Measurements from ENCODE around the gene STARD13. TPM values are rescaled to one million over a fixed set of nuclear protein-coding genes. Genes with fewer than 3 reads are reported as not detected.
A peak's percentile ranks its signal among the peaks of the same experiment; 100 is the strongest.

STARD13 gene
- total and polyA plus RNA-seq, 4 donors, result 14.2 to 51.4 (median 22.2) TPM

DNA sequence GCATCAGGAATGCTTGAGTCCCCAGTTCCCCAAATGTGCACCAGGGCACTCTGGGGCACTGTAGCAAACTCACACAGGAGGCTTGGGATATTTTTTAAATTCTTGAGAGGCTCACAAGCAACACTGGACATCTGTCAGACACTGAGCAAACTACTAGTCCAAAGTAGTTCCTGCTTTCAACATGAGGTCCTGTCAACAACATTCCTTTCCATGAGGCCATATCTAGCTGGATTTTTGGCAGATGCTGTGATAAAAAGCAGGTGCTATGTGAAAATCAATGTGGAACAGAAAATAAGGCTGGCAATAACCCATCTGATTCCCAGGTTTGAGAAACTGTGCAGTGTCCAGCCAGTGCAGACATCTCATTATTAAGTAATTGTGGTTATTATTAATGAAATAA, 50.5 kb downstream of the STARD13 start:
- Histone ChIP-seq H3K27me3 (ENCODE audit: control insufficient read depth, insufficient read depth, low read length) (no peaks in the 10 kb centered on the region), H3K27ac (ENCODE audit: low read depth, low read length) (no peak overlapping the region), H3K36me3 (ENCODE audit: control insufficient read depth, insufficient read depth, low read length) (peaks cover 4% of the 10 kb centered on the region), H3K9me3 (ENCODE audit: control insufficient read depth, insufficient read depth, low read length) (no peaks in the 10 kb centered on the region), H3K4me3 (ENCODE audit: low read depth, low read length) (no peak overlapping the region), H3K4me1 (ENCODE audit: control insufficient read depth, insufficient read depth, low read length) (peaks cover 12% of the 10 kb centered on the region)
- no peak for DNase-seq (ENCODE audit: low read depth in 4 of 6, low spot score in 6 of 6)

DNA sequence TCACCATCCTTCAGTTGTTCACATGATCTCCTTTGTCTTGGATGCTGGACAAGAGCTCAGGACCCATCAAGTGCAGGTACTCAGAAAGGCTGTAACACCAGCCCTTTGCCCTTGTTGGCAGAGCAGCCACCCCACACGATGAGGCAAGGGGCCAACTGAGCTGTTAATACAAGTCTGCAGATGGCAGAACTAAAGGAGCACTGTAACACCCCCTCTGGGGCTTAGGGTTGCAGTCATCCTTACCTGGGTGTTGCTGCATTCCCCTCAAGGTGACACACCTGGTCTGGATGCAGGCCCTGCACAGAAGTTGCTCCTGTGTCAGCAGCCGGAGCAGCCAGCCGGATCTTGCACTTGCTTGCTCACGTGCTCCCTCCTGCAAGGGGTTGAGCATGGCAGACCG, 52.0 kb downstream of the STARD13 start:
- no peak for DNase-seq (ENCODE audit: low read depth in 4 of 6, low spot score in 6 of 6)
- no peak overlapping the region for H3K4me3 ChIP-seq (ENCODE audit: low read depth, low read length)
- no peaks in the 10 kb centered on the region for H3K27me3 ChIP-seq (ENCODE audit: control insufficient read depth, insufficient read depth, low read length)
- no peak overlapping the region for H3K27ac ChIP-seq (ENCODE audit: low read depth, low read length)
- H3K36me3 ChIP-seq (ENCODE audit: control insufficient read depth, insufficient read depth, low read length), result peaks cover 4% of the 10 kb centered on the region
- WGBS (ENCODE audit: insufficient coverage), result 95% methylated on average over 5 of the region's 5 CpGs
- H3K9me3 ChIP-seq (ENCODE audit: control insufficient read depth, insufficient read depth, low read length), result no peaks in the 10 kb centered on the region
- peaks cover 26% of the 10 kb centered on the region for H3K4me1 ChIP-seq (ENCODE audit: control insufficient read depth, insufficient read depth, low read length)

DNA sequence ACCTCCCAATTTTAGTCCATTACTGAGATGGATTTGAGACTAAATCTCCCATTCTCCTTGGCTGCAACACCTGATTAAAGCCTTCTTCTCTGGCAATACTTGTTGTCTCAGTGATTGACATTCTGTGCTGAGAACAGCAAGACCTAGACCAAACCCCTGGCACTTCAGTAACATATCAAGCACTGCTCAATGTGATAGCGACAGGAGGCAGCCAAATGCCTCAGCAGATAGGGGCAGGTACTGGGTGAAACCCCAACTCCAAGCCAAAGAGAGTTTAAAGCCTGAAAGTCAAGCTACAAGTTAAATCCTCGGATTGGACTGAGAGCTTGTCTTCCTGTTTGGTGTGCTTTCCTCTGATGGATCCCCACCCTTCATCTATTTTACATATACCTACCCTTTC, 52.7 kb downstream of the STARD13 start:
- DNase-seq (ENCODE audit: low read depth in 4 of 6, low spot score in 6 of 6), result no peak
- Histone ChIP-seq H3K4me1 (ENCODE audit: control insufficient read depth, insufficient read depth, low read length) (peaks cover 26% of the 10 kb centered on the region), H3K9me3 (ENCODE audit: control insufficient read depth, insufficient read depth, low read length) (no peaks in the 10 kb centered on the region), H3K4me3 (ENCODE audit: low read depth, low read length) (no peak overlapping the region), H3K27me3 (ENCODE audit: control insufficient read depth, insufficient read depth, low read length) (no peaks in the 10 kb centered on the region), H3K36me3 (ENCODE audit: control insufficient read depth, insufficient read depth, low read length) (peaks cover 4% of the 10 kb centered on the region), H3K27ac (ENCODE audit: low read depth, low read length) (no peak overlapping the region)
- 100% methylated on average over 1 of the region's 2 CpGs for WGBS (ENCODE audit: insufficient coverage)

DNA sequence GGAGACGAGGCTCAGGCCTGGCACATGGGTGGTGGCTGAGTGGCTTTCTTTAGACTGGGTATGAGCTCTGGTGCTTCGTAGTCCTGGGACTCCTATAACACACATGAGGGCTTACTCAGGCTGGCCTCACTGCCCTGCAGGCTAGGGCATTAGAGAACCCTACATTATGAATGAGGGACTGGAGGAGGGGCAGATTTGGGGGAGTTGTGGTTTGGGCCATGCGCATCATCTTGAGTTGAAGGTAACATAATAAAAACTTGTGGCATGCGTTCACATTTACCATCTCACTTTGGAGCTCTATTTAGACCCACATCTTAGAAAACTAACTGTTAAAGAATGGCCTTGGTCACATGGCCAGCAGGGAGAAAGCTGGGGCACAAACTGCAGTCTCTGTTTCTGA, 54.2 kb downstream of the STARD13 start:
- Histone ChIP-seq H3K36me3 (ENCODE audit: control insufficient read depth, insufficient read depth, low read length) (peaks cover 4% of the 10 kb centered on the region), H3K27ac (ENCODE audit: low read depth, low read length) (peak overlapping the region; percentile 94), H3K27me3 (ENCODE audit: control insufficient read depth, insufficient read depth, low read length) (no peaks in the 10 kb centered on the region), H3K9me3 (ENCODE audit: control insufficient read depth, insufficient read depth, low read length) (no peaks in the 10 kb centered on the region), H3K4me1 (ENCODE audit: control insufficient read depth, insufficient read depth, low read length) (peaks cover 26% of the 10 kb centered on the region), H3K4me3 (ENCODE audit: low read depth, low read length) (no peak overlapping the region)
- WGBS (ENCODE audit: insufficient coverage), result 100% methylated on average over 1 of the region's 4 CpGs
- DNase-seq (ENCODE audit: low read depth in 4 of 6, low spot score in 6 of 6), result no peak

DNA sequence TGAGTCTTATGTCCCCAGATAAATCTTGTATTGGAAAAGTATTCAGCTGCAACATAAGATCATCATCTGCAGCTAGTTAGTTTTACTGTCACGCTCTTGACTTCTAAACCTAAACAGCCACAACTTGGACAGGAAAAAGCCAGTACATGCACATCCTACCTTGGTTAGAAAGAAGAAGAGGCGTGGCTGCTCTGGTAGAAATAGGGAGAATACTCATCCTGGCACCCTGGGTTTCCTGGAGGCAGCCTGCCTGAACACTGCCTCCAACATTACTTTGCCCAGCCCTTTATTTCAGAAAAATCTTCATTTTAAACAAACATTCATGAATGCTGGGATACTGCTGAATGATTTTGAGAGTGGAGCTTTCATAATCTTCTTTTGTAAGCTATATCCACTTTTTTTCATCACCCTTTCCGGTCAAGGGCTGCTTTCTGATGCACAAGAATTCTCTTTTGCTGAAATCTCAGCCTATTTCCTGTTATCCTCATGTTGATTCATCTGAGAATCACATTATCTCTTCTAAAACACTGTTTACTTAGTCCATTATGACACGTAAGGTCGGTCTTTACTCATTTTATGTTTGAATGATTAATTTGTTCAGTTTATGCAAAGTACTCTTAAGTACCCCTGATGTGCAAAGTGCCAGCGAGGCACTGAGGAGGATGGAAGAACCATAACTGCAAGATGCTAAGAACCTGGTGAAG, 55.2 kb downstream of the STARD13 start:
- Histone ChIP-seq H3K4me3 (ENCODE audit: low read depth, low read length) (no peak overlapping the region), H3K4me1 (ENCODE audit: control insufficient read depth, insufficient read depth, low read length) (peaks cover 26% of the 10 kb centered on the region), H3K27me3 (ENCODE audit: control insufficient read depth, insufficient read depth, low read length) (no peaks in the 10 kb centered on the region), H3K27ac (ENCODE audit: low read depth, low read length) (peak overlapping the region; percentile 94), H3K36me3 (ENCODE audit: control insufficient read depth, insufficient read depth, low read length) (peaks cover 4% of the 10 kb centered on the region), H3K9me3 (ENCODE audit: control insufficient read depth, insufficient read depth, low read length) (no peaks in the 10 kb centered on the region)
- no peak for DNase-seq (ENCODE audit: low read depth in 4 of 6, low spot score in 6 of 6)
- WGBS (ENCODE audit: insufficient coverage), result 80% methylated on average over 2 of the region's 6 CpGs

DNA sequence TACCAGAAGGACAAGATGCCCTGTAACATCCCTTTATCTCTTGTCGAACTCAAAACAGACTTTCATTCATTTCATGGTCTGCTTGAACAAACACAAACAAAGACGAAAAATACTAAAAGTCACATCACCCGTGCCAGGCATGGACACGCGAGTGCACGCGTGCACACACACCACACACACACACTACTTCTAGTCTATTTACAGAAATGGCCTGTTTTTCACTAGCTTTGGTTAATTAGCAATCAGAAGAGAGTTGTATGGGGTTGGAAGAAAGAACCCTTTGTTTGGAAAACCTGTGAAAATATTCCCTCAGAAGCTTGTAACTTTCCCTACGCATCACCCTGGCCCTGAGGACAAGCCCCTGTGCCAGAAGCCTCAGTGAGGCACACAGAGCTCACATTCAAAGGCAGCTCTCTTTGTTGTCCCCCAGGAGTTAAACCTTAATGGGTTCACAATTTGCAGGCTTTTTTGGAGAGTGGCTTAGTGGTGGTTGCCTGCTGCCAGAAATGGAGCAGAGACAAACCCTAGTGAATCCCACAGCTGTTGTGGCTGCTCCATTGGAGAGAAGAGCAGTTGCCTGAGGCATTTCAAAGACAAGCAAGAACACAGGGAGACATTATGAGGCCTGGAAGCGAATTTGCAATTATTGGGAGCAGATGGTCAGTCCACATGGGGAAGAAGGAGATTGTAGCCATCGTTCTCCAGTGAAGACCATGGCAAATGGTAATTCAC, 55.9 kb downstream of the STARD13 start:
- Histone ChIP-seq H3K27ac (ENCODE audit: low read depth, low read length) (peak overlapping the region; percentile 94), H3K4me3 (ENCODE audit: low read depth, low read length) (peak overlapping the region; percentile 21)
- WGBS (ENCODE audit: insufficient coverage), result 33% methylated on average over 6 of the region's 10 CpGs

DNA sequence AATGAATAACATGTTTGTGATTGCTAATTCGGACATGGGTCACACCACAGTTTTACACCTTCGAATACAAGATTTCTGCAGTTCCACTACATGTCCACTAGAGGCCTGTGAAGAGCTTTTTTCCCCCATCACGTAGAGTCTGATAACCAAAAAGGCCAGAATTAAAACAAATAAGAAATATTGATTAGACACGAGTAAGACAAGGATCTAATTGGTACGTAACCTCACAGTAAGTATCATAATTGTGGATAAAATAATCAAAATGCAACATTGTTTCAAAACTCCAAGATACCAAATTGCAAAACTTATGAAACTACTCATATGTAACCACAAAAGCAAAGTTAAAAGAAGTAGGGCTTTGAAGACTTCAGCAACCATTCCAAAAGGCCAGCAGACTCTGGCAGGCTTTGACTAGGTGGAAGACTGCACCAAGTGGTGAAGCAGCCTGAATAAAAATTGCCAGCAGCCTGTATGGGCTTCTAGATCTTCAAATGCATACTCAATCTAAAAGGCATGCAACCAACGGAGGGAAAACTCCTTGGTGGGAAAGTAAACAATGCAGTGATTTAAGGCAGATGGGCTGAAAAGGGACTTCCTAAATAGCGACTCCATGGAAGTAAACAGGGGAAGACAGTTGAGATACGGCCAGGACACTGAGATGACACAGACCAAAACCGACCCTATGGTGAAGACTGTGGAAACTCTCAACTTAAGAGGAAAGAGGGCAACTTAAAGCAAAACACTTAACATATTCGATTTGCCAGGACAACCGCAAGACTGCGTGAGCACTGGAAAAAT, 56.7 kb downstream of the STARD13 start:
- H3K27me3 ChIP-seq (ENCODE audit: control insufficient read depth, insufficient read depth, low read length), result no peaks in the 10 kb centered on the region
- H3K4me3 ChIP-seq (ENCODE audit: low read depth, low read length), result peak overlapping the region; percentile 21
- DNase-seq (ENCODE audit: low read depth in 4 of 6, low spot score in 6 of 6), result peak in 3 of 6 donors; percentile 49 to 84 (median 73)
- peaks cover 4% of the 10 kb centered on the region for H3K36me3 ChIP-seq (ENCODE audit: control insufficient read depth, insufficient read depth, low read length)
- WGBS (ENCODE audit: insufficient coverage), result 56% methylated on average over 6 of the region's 12 CpGs
- peak overlapping the region; percentile 94 for H3K27ac ChIP-seq (ENCODE audit: low read depth, low read length)
- H3K9me3 ChIP-seq (ENCODE audit: control insufficient read depth, insufficient read depth, low read length), result peaks cover 6% of the 10 kb centered on the region
- H3K4me1 ChIP-seq (ENCODE audit: control insufficient read depth, insufficient read depth, low read length), result peaks cover 26% of the 10 kb centered on the region

More for the DNA sequence above, 55.9 kb downstream of the STARD13 start:
- H3K36me3 ChIP-seq (ENCODE audit: control insufficient read depth, insufficient read depth, low read length), result peaks cover 4% of the 10 kb centered on the region
- H3K9me3 ChIP-seq (ENCODE audit: control insufficient read depth, insufficient read depth, low read length), result no peaks in the 10 kb centered on the region
- no peaks in the 10 kb centered on the region for H3K27me3 ChIP-seq (ENCODE audit: control insufficient read depth, insufficient read depth, low read length)
- peaks cover 26% of the 10 kb centered on the region for H3K4me1 ChIP-seq (ENCODE audit: control insufficient read depth, insufficient read depth, low read length)
- DNase-seq (ENCODE audit: low read depth in 4 of 6, low spot score in 6 of 6), result peak in 4 of 6 donors; percentile 71 to 94 (median 84)

DNA sequence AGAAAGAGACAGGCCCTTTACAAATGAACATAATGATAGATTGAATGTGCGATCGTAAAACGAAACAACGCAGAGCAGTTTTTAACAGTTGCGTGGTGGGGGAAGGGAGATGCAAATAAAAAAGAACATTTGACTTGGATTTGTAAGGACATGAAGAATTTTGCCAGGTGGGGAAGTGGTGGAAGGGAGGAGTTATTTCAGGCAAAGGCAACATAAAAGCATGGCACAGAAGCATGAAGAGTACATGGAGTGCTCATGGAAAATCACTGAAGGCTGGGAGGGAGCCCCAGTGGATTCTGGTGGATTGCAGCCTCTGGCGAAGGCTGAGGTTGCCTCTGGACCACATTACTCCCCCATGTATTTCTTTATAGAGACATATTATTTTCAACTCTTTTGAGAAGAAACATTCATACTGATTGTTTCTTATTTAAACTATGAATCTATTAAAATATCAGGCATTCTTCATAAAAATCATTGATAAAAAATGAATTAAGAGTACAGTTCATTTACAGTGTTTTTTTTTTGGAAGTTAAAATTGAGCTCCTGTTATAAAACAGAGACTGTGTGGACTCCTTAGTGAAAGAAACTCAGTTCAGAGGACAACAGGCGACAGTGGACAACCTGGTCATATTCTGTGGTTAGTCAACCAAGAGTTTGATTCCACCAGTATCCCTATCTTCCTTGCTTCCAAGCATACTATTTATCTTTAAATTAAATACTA, 57.5 kb downstream of the STARD13 start:
- H3K4me1 ChIP-seq (ENCODE audit: control insufficient read depth, insufficient read depth, low read length), result peaks cover 26% of the 10 kb centered on the region
- H3K4me3 ChIP-seq (ENCODE audit: low read depth, low read length), result no peak overlapping the region
- H3K9me3 ChIP-seq (ENCODE audit: control insufficient read depth, insufficient read depth, low read length), result peaks cover 6% of the 10 kb centered on the region
- H3K36me3 ChIP-seq (ENCODE audit: control insufficient read depth, insufficient read depth, low read length), result no peaks in the 10 kb centered on the region
- WGBS (ENCODE audit: insufficient coverage), result 75% methylated on average over 5 of the region's 7 CpGs
- peak overlapping the region; percentile 35 for H3K27ac ChIP-seq (ENCODE audit: low read depth, low read length)
- no peak for DNase-seq (ENCODE audit: low read depth in 4 of 6, low spot score in 6 of 6)
- no peaks in the 10 kb centered on the region for H3K27me3 ChIP-seq (ENCODE audit: control insufficient read depth, insufficient read depth, low read length)

DNA sequence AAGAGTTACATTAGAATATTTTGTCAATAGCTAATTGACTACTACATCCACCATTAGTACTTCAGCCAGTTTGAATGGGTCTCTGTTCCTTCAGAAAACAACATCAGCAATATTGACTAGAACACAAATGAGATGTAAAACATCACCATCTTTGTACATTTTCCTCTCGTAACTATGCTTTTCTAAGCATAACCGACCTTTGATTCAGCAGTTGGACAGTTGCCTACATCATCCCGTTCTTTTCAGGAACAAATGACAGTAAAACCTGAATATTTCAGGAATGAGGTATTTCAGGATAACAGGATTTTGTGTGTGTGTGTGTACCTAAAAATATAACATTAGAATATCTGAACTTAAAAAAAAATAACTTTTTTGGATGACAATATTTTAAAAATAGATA, 60.9 kb downstream of the STARD13 start:
- WGBS (ENCODE audit: insufficient coverage), result no CpG with 5 or more reads among the region's 3 CpGs
- Histone ChIP-seq H3K27ac (ENCODE audit: low read depth, low read length) (no peak overlapping the region), H3K27me3 (ENCODE audit: control insufficient read depth, insufficient read depth, low read length) (no peaks in the 10 kb centered on the region), H3K9me3 (ENCODE audit: control insufficient read depth, insufficient read depth, low read length) (peaks cover 6% of the 10 kb centered on the region), H3K4me3 (ENCODE audit: low read depth, low read length) (no peak overlapping the region), H3K4me1 (ENCODE audit: control insufficient read depth, insufficient read depth, low read length) (peaks cover 9% of the 10 kb centered on the region), H3K36me3 (ENCODE audit: control insufficient read depth, insufficient read depth, low read length) (no peaks in the 10 kb centered on the region)
- DNase-seq (ENCODE audit: low read depth in 4 of 6, low spot score in 6 of 6), result no peak

Data from spinal cord (tissue), 10 donors.